Measurements from ENCODE around the gene IDUA.

IDUA gene

DNA sequence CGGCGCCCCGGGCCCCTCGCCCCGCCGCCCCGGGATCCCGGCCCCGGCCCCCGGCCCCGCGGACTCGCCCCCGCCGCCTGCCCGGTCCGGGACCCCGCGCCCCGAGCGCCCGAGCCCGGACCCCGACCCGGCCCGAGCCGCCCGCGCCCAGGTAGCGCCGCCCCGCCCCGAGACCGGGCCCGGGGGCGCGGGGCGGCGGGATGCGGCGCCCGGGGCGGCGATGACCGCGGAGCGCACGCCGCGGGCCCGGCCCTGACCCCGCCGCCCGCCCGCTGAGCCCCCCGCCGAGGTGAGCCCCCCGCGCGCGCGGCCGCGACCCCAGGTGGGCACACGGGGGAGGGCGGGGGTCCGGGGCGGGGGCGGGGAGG lies 24.8 kb downstream of the IDUA start:
- Histone ChIP-seq H3K79me2 (ENCODE audit: control insufficient read depth, insufficient read depth, low read length, poor library complexity) (no peaks in the 10 kb centered on the region), H3K27me3 (ENCODE audit: insufficient read depth, low read length) (peaks cover 36% of the 10 kb centered on the region), H4K8ac (ENCODE audit: low read depth, low read length) (no peak overlapping the region), H2BK12ac (ENCODE audit: low read length) (no peak overlapping the region), H2BK5ac (ENCODE audit: low read depth, low read length, poor library complexity) (no peak overlapping the region), H2AFZ (ENCODE audit: insufficient read depth, low read length, poor library complexity) (no peak overlapping the region), H3K18ac (ENCODE audit: low read length) (no peak overlapping the region), H2AK5ac (ENCODE audit: low read length) (no peak overlapping the region), H3K4ac (ENCODE audit: low read depth, low read length) (no peak overlapping the region), H3K9ac (ENCODE audit: low read length) (no peak overlapping the region), H3K4me3 (ENCODE audit: low read depth, low read length) (no peak overlapping the region), H3K4me1 (ENCODE audit: control insufficient read depth in 1 of 2, insufficient read depth in 2 of 2, low read length in 2 of 2) (peaks cover 18 to 19% of the 10 kb centered on the region in 2 experiments), H3K4me2 (ENCODE audit: low read length) (peak overlapping the region; percentile 42), H3K36me3 (ENCODE audit: control insufficient read depth in 1 of 2, insufficient read depth in 2 of 2, low read length in 2 of 2) (peaks cover 0 to 6% of the 10 kb centered on the region in 2 experiments), H4K12ac (ENCODE audit: low read depth, low read length) (no peak overlapping the region), H3K23ac (ENCODE audit: low read length) (no peak overlapping the region), H2BK120ac (ENCODE audit: insufficient read depth, low read length, poor library complexity) (no peak overlapping the region), H3K79me1 (ENCODE audit: low read length) (peaks cover 2% of the 10 kb centered on the region), H3K27ac (ENCODE audit: low read depth, low read length) (no peak overlapping the region), H3K9me3 (ENCODE audit: insufficient read depth, low read depth, low read length) (peaks cover 14% of the 10 kb centered on the region), H4K91ac (ENCODE audit: low read depth, low read length) (no peak overlapping the region), H3K14ac (ENCODE audit: low read length) (no peak overlapping the region)
- no CpG with 5 or more reads among the region's 69 CpGs for WGBS (ENCODE audit: extremely low coverage, insufficient coverage, insufficient read length)
- DNase-seq: no peak

DNA sequence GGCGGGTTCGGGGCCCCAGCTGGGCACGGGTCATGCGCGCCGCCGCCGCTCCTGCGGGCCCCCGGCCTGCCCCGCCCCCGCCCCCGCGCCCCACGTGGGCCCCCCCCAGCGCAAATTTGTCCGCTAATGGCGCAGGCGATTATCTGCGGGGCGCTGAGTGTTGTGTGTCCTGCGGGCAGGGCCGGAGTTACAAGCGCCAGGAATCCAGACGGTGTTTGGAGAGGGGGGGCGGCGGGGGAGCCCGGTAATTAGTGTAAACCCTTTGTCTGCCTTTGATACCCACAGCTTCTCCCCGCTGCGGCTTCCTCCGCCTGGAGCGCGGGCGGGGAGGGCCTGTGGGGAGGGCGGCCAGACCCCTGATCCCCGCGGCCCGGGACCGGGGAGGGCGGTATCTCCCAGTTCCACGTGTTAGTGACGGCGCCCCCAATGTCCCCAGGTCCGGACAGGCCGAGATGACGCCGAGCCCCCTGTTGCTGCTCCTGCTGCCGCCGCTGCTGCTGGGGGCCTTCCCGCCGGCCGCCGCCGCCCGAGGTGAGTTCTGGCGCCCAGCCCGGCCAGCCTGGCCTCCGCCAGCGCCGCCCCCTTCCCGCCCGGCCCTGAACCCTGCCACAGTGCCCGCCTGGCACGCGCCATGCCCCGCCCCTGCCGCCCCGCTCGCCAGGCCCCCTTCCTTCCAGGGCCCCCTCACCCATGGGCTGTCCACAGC lies 25.3 kb downstream of the IDUA start:
- Histone ChIP-seq H2AFZ (ENCODE audit: insufficient read depth, low read length, poor library complexity) (no peak overlapping the region), H2AK5ac (ENCODE audit: low read length) (peak overlapping the region; percentile 36), H3K4me1 (ENCODE audit: control insufficient read depth in 1 of 2, insufficient read depth in 2 of 2, low read length in 2 of 2) (peaks cover 18 to 19% of the 10 kb centered on the region in 2 experiments), H4K12ac (ENCODE audit: low read depth, low read length) (no peak overlapping the region), H3K79me1 (ENCODE audit: low read length) (peaks cover 2% of the 10 kb centered on the region), H3K18ac (ENCODE audit: low read length) (no peak overlapping the region), H3K27me3 (ENCODE audit: insufficient read depth, low read length) (peaks cover 33% of the 10 kb centered on the region), H3K4me2 (ENCODE audit: low read length) (peak overlapping the region; percentile 47), H3K4ac (ENCODE audit: low read depth, low read length) (no peak overlapping the region), H2BK5ac (ENCODE audit: low read depth, low read length, poor library complexity) (no peak overlapping the region), H2BK120ac (ENCODE audit: insufficient read depth, low read length, poor library complexity) (no peak overlapping the region), H3K4me3 (ENCODE audit: low read depth, low read length) (peak overlapping the region; percentile 67), H4K8ac (ENCODE audit: low read depth, low read length) (no peak overlapping the region), H3K36me3 (ENCODE audit: control insufficient read depth in 1 of 2, insufficient read depth in 2 of 2, low read length in 2 of 2) (peaks cover 0 to 6% of the 10 kb centered on the region in 2 experiments), H3K14ac (ENCODE audit: low read length) (peak overlapping the region; percentile 32), H3K27ac (ENCODE audit: low read depth, low read length) (no peak overlapping the region), H3K79me2 (ENCODE audit: control insufficient read depth, insufficient read depth, low read length, poor library complexity) (no peaks in the 10 kb centered on the region), H3K9me3 (ENCODE audit: insufficient read depth, low read depth, low read length) (peaks cover 14% of the 10 kb centered on the region), H3K9ac (ENCODE audit: low read length) (no peak overlapping the region), H3K23ac (ENCODE audit: low read length) (no peak overlapping the region), H4K91ac (ENCODE audit: low read depth, low read length) (no peak overlapping the region), H2BK12ac (ENCODE audit: low read length) (no peak overlapping the region)
- WGBS (ENCODE audit: extremely low coverage, insufficient coverage, insufficient read length): no CpG with 5 or more reads among the region's 69 CpGs
- DNase-seq: peak in 1 of 2 donors; percentile 47

DNA sequence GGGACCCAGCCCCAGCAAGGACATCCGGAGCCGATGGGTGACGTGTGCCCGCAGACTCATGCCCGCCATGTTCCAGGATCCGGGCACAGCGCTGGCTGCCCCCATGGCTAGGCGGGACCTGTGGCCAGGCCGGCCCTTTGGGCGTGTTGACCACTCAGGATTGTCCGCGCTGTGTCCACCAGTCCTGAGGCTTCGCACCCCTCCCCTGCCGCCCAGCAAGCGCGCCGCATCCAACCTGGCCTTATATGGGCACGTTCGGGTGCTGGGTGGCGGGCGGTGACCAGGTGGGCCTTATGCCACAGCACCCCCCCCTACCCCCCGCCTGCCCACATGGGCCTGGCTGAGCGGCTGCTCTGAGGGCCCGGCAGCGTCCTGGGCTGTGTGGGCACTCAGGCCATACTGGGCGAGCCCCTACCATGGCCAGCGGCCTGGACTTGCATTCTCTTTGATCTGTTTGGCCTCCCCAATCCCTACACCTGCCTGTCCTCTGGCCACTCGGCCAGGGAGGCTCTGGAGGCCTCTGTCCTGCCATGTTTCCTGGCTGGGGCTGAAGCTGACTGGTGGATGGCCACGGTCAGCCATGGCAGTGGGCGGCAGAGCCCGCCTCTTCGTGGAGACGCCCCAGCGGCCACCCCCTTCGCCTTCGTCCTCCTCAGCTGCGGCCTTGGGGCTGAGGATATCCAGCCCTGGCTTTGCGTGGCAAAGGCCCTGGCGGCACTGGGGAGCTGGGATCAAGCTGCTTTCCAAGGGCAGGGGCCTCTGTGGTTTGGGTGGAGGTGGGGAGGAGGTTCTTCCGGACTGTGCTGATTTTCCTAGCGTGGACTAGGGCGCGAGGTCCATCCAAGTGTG lies 26.6 kb downstream of the IDUA start:
- H3K9me3 ChIP-seq (ENCODE audit: insufficient read depth, low read depth, low read length): peaks cover 12% of the 10 kb centered on the region
- no peak overlapping the region for H2BK120ac ChIP-seq (ENCODE audit: insufficient read depth, low read length, poor library complexity)
- H3K36me3 ChIP-seq (ENCODE audit: control insufficient read depth in 1 of 2, insufficient read depth in 2 of 2, low read length in 2 of 2): peaks cover 0 to 6% of the 10 kb centered on the region in 2 experiments
- H3K23ac ChIP-seq (ENCODE audit: low read length): no peak overlapping the region
- H3K79me2 ChIP-seq (ENCODE audit: control insufficient read depth, insufficient read depth, low read length, poor library complexity): no peaks in the 10 kb centered on the region
- peaks cover 2% of the 10 kb centered on the region for H3K79me1 ChIP-seq (ENCODE audit: low read length)
- H3K27ac ChIP-seq (ENCODE audit: low read depth, low read length): no peak overlapping the region
- H3K27me3 ChIP-seq (ENCODE audit: insufficient read depth, low read length): peaks cover 28% of the 10 kb centered on the region
- no peak overlapping the region for H3K14ac ChIP-seq (ENCODE audit: low read length)
- no peak overlapping the region for H4K91ac ChIP-seq (ENCODE audit: low read depth, low read length)
- H2AFZ ChIP-seq (ENCODE audit: insufficient read depth, low read length, poor library complexity): no peak overlapping the region
- H3K4me3 ChIP-seq (ENCODE audit: low read depth, low read length): peak overlapping the region; percentile 46
- no peak overlapping the region for H2BK5ac ChIP-seq (ENCODE audit: low read depth, low read length, poor library complexity)
- H3K4me2 ChIP-seq (ENCODE audit: low read length): no peak overlapping the region
- no peak overlapping the region for H2AK5ac ChIP-seq (ENCODE audit: low read length)
- no peak overlapping the region for H4K8ac ChIP-seq (ENCODE audit: low read depth, low read length)
- H3K9ac ChIP-seq (ENCODE audit: low read length): no peak overlapping the region
- no peak for DNase-seq
- H4K12ac ChIP-seq (ENCODE audit: low read depth, low read length): no peak overlapping the region
- H3K18ac ChIP-seq (ENCODE audit: low read length): no peak overlapping the region
- WGBS (ENCODE audit: extremely low coverage, insufficient coverage, insufficient read length): no CpG with 5 or more reads among the region's 43 CpGs
- no peak overlapping the region for H3K4ac ChIP-seq (ENCODE audit: low read depth, low read length)
- H2BK12ac ChIP-seq (ENCODE audit: low read length): no peak overlapping the region
- H3K4me1 ChIP-seq (ENCODE audit: control insufficient read depth in 1 of 2, insufficient read depth in 2 of 2, low read length in 2 of 2): peaks cover 18 to 19% of the 10 kb centered on the region in 2 experiments

DNA sequence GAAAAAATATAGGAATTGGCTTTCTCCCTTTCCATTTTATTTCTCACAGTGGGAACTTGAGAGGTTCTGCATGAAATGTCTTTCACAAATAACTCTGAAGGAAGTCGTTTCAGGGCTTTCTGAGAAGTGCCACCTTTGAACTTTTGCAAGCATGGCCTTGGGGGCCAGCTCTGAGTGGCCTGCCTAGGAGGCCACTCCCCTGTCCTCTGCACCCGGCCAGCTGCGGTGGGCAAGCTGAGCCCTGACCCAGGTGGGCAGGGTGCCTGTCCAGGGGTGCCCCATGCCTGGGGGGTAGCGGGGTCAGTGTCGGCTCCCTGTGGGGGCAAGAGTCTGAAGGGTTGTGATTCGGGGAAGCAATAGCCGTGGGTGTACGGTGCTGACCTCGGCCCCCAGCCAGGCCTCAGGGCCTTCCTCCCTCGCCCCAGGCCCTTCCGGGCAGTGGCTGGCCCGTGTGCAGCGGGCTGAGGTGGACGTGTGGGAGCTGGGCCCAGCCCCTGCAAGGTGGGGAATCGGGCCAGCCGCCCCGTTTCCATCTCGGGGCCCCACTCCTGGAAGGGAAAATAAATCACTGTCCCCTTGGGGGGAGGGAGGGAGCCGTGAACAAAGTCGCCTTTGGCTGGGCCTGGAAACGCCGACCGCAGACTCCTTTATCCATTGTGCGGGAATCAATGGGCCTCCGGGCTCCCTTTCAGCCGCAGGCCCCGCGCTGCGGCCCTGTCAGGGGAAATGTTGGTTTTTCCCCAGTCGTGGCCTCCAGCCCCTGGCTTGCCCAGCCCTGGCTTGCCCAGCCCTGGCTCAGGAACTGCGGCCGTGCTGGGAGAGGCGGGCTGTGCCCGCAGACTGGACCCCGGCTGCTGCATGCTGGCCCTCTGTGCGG lies 27.7 kb downstream of the IDUA start:
- Histone ChIP-seq H2AFZ (ENCODE audit: insufficient read depth, low read length, poor library complexity) (no peak overlapping the region), H3K23ac (ENCODE audit: low read length) (no peak overlapping the region), H3K9me3 (ENCODE audit: insufficient read depth, low read depth, low read length) (peaks cover 8% of the 10 kb centered on the region), H3K79me2 (ENCODE audit: control insufficient read depth, insufficient read depth, low read length, poor library complexity) (no peaks in the 10 kb centered on the region), H3K79me1 (ENCODE audit: low read length) (peaks cover 2% of the 10 kb centered on the region), H2BK5ac (ENCODE audit: low read depth, low read length, poor library complexity) (no peak overlapping the region), H3K4ac (ENCODE audit: low read depth, low read length) (no peak overlapping the region), H2AK5ac (ENCODE audit: low read length) (no peak overlapping the region), H3K4me2 (ENCODE audit: low read length) (no peak overlapping the region), H4K12ac (ENCODE audit: low read depth, low read length) (no peak overlapping the region), H4K91ac (ENCODE audit: low read depth, low read length) (no peak overlapping the region), H3K14ac (ENCODE audit: low read length) (no peak overlapping the region), H2BK12ac (ENCODE audit: low read length) (no peak overlapping the region), H3K9ac (ENCODE audit: low read length) (no peak overlapping the region), H3K36me3 (ENCODE audit: control insufficient read depth in 1 of 2, insufficient read depth in 2 of 2, low read length in 2 of 2) (peaks cover 0 to 6% of the 10 kb centered on the region in 2 experiments), H4K8ac (ENCODE audit: low read depth, low read length) (no peak overlapping the region), H3K27ac (ENCODE audit: low read depth, low read length) (no peak overlapping the region), H3K4me3 (ENCODE audit: low read depth, low read length) (no peak overlapping the region), H2BK120ac (ENCODE audit: insufficient read depth, low read length, poor library complexity) (no peak overlapping the region), H3K4me1 (ENCODE audit: control insufficient read depth in 1 of 2, insufficient read depth in 2 of 2, low read length in 2 of 2) (peaks cover 12 to 15% of the 10 kb centered on the region in 2 experiments), H3K27me3 (ENCODE audit: insufficient read depth, low read length) (peaks cover 19% of the 10 kb centered on the region), H3K18ac (ENCODE audit: low read length) (no peak overlapping the region)
- WGBS (ENCODE audit: extremely low coverage, insufficient coverage, insufficient read length): no CpG with 5 or more reads among the region's 36 CpGs
- DNase-seq: peak in 1 of 2 donors; percentile 31

All from trophoblast cell (in vitro differentiated cells and primary cell).